ENCODE data around the gene CACNG1. TPM values are rescaled to one million over a fixed set of nuclear protein-coding genes. Genes with fewer than 3 reads are reported as not detected.

Gene CACNG1
- total RNA-seq, 2 experiments from 2014 or later: not detected

GRCh38 chr17:66996926-66997325 lies 47.4 kb upstream of the CACNG1 start:
- no peak for DNase-seq (ENCODE audit: low spot score)
- no peaks in the 10 kb centered on the region for H3K9me2 ChIP-seq (ENCODE audit: insufficient read depth, low read length)
- BruUV-seq (replicated peaks): no TSS peak

DNA sequence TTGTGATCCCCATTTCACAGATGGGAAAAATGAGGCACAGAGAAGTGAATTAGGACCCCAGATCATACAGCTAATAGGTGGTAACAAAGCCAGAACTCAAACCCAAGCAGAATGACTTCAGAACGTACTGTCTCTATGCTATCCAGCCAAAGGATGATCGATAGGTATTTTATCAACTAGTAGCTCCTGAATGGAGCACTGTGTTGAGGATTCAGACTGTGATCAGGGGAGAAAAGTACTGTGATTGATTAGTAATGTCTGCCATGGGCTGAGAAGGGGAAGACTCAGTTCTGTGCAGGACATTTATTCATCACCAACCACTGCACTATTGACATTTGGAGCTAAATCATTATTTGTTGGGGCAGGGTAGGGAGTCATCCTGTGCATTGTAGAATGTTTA lies 41.1 kb upstream of the CACNG1 start:
- no peak for DNase-seq (ENCODE audit: low spot score)
- no peaks in the 10 kb centered on the region for H3K9me2 ChIP-seq (ENCODE audit: insufficient read depth, low read length)
- no TSS peak for BruUV-seq (replicated peaks)
- intact Hi-C loops (cut with micrococcal nuclease; ENCODE audit: unreplicated experiment): no loop called here
- H3K4me1 ChIP-seq (ENCODE audit: insufficient read depth, low read length, poor library complexity, severe bottlenecking): no peaks in the 10 kb centered on the region
- no peaks in the 10 kb centered on the region for H3K9me3 ChIP-seq (ENCODE audit: low read length)
- H2AFZ ChIP-seq (ENCODE audit: low read length): no peak overlapping the region
- no peaks in the 10 kb centered on the region for H4K20me1 ChIP-seq (ENCODE audit: insufficient read depth, low read length)
- H3K4me2 ChIP-seq (ENCODE audit: low read length): no peak overlapping the region
- H3K36me3 ChIP-seq (ENCODE audit: insufficient read depth, low read length): no peaks in the 10 kb centered on the region
- no peak overlapping the region for H3K4me3 ChIP-seq (ENCODE audit: low read depth, low read length, poor library complexity, severe bottlenecking)
- ChIA-PET CTCF (ENCODE audit: unreplicated experiment) (interaction anchor here (0.6 kb wide), 1 partner anchor 123 kb away, joined by 3 read pairs; no protein-coding TSS in a partner anchor), POLR2A (interaction anchor here (0.6 to 0.9 kb wide), 3 partner anchors 26 to 820 kb away, joined by 3 read pairs; no protein-coding TSS in a partner anchor)
- H3K79me2 ChIP-seq (ENCODE audit: insufficient read depth, low read depth, low read length): no peaks in the 10 kb centered on the region
- TF ChIP-seq, protein P1, sequence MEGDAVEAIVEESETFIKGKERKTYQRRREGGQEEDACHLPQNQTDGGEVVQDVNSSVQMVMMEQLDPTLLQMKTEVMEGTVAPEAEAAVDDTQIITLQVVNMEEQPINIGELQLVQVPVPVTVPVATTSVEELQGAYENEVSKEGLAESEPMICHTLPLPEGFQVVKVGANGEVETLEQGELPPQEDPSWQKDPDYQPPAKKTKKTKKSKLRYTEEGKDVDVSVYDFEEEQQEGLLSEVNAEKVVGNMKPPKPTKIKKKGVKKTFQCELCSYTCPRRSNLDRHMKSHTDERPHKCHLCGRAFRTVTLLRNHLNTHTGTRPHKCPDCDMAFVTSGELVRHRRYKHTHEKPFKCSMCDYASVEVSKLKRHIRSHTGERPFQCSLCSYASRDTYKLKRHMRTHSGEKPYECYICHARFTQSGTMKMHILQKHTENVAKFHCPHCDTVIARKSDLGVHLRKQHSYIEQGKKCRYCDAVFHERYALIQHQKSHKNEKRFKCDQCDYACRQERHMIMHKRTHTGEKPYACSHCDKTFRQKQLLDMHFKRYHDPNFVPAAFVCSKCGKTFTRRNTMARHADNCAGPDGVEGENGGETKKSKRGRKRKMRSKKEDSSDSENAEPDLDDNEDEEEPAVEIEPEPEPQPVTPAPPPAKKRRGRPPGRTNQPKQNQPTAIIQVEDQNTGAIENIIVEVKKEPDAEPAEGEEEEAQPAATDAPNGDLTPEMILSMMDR (conservative IDR thresholded peaks at IDR 0.05; ENCODE audit: low read length): no peak
- no peak for TF ChIP-seq EZH2phosphoT487 (IDR thresholded peaks at IDR 0.05; ENCODE audit: borderline replicate concordance, low read depth, low read length)
- H3K27ac ChIP-seq (ENCODE audit: low read depth, low read length, poor library complexity, severe bottlenecking): no peak overlapping the region

More at GRCh38 chr17:66996926-66997325, 47.4 kb upstream of the CACNG1 start:
- Histone ChIP-seq H3K36me3 (ENCODE audit: insufficient read depth, low read length) (no peaks in the 10 kb centered on the region), H3K79me2 (ENCODE audit: insufficient read depth, low read depth, low read length) (no peaks in the 10 kb centered on the region), H3K4me3 (ENCODE audit: low read depth, low read length, poor library complexity, severe bottlenecking) (no peak overlapping the region), H3K4me1 (ENCODE audit: insufficient read depth, low read length, poor library complexity, severe bottlenecking) (no peaks in the 10 kb centered on the region), H4K20me1 (ENCODE audit: insufficient read depth, low read length) (no peaks in the 10 kb centered on the region), H2AFZ (ENCODE audit: low read length) (no peak overlapping the region), H3K4me2 (ENCODE audit: low read length) (no peak overlapping the region), H3K9me3 (ENCODE audit: low read length) (no peaks in the 10 kb centered on the region), H3K27ac (ENCODE audit: low read depth, low read length, poor library complexity, severe bottlenecking) (no peak overlapping the region)
- ChIA-PET POLR2A (no interaction called here), CTCF (ENCODE audit: unreplicated experiment) (no interaction called here)
- TF ChIP-seq EZH2phosphoT487 (IDR thresholded peaks at IDR 0.05; ENCODE audit: borderline replicate concordance, low read depth, low read length): no peak
- intact Hi-C loops (cut with micrococcal nuclease; ENCODE audit: unreplicated experiment): no loop called here

DNA sequence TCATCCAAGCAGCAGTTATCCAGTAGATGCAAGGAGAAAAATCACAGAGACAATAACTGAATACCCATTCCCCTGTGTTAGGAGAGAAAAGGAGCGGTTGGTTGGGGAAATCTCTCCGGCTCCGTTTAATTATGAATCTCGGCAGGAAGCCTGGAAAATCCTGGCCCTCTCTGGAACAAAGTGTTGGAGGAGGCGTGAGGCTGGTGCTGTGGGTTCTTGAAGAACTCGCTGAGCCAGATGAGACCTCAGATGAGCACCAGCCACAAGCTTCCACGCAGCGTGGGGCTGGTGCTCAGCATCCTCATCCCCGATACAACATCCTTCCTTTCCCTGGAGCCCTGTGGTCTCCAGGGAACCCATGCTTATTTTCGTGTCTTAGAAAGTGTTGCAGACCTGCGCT lies 40.2 kb upstream of the CACNG1 start:
- POLR2A ChIA-PET: no interaction called here
- no peak overlapping the region for H2AFZ ChIP-seq (ENCODE audit: low read length)
- H3K27ac ChIP-seq (ENCODE audit: low read depth, low read length, poor library complexity, severe bottlenecking): no peak overlapping the region
- no TSS peak for BruUV-seq (replicated peaks)
- H3K4me3 ChIP-seq (ENCODE audit: low read depth, low read length, poor library complexity, severe bottlenecking): no peak overlapping the region
- H3K9me3 ChIP-seq (ENCODE audit: low read length): no peaks in the 10 kb centered on the region
- H4K20me1 ChIP-seq (ENCODE audit: insufficient read depth, low read length): no peaks in the 10 kb centered on the region
- no peaks in the 10 kb centered on the region for H3K9me2 ChIP-seq (ENCODE audit: insufficient read depth, low read length)
- CTCF ChIA-PET (ENCODE audit: unreplicated experiment): no interaction called here
- TF ChIP-seq, protein P1 (conservative IDR thresholded peaks at IDR 0.05; ENCODE audit: low read length): no peak
- no peaks in the 10 kb centered on the region for H3K79me2 ChIP-seq (ENCODE audit: insufficient read depth, low read depth, low read length)
- no peaks in the 10 kb centered on the region for H3K36me3 ChIP-seq (ENCODE audit: insufficient read depth, low read length)
- no peak overlapping the region for H3K4me2 ChIP-seq (ENCODE audit: low read length)
- H3K4me1 ChIP-seq (ENCODE audit: insufficient read depth, low read length, poor library complexity, severe bottlenecking): no peaks in the 10 kb centered on the region
- intact Hi-C loops (cut with micrococcal nuclease; ENCODE audit: unreplicated experiment): no loop called here
- no peak for DNase-seq (ENCODE audit: low spot score)

All from OCI-LY7 (cell line).